ENCODE data around the gene GRID2.

Gene GRID2

GRCh38 chr4:92733231-92733630 lies 429.5 kb downstream of the GRID2 start:
- DNase-seq (ENCODE audit: low read depth) = no peak

- DNase-seq (ENCODE audit: low read depth) = no peak
Measured at GRCh38 chr4:92735025-92735665, 431.4 kb downstream of the GRID2 start.

GRCh38 chr4:92760433-92760832 lies 456.7 kb downstream of the GRID2 start:
- DNase-seq (ENCODE audit: low read depth) = no peak

GRCh38 chr4:92776080-92776479 lies 472.3 kb downstream of the GRID2 start:
- DNase-seq (ENCODE audit: low read depth) = no peak

- DNase-seq (ENCODE audit: low read depth) = no peak
Measured at GRCh38 chr4:92789741-92790140, 486.0 kb downstream of the GRID2 start.

GRCh38 chr4:92791871-92792440 lies 488.2 kb downstream of the GRID2 start:
- no peak for DNase-seq (ENCODE audit: low read depth)

GRCh38 chr4:92809381-92809780 lies 505.6 kb downstream of the GRID2 start:
- DNase-seq (ENCODE audit: low read depth) = no peak

- DNase-seq (ENCODE audit: low read depth) = no peak
Measured at GRCh38 chr4:92812652-92813051, 508.9 kb downstream of the GRID2 start.

GRCh38 chr4:92814677-92815076 lies 510.9 kb downstream of the GRID2 start:
- no peak for DNase-seq (ENCODE audit: low read depth)

- no peak for DNase-seq (ENCODE audit: low read depth)
Measured at GRCh38 chr4:92825256-92825655, 521.5 kb downstream of the GRID2 start.

GRCh38 chr4:92825791-92826190 lies 522.0 kb downstream of the GRID2 start:
- no peak for DNase-seq (ENCODE audit: low read depth)

- DNase-seq (ENCODE audit: low read depth) = no peak
Measured at GRCh38 chr4:92830771-92831170, 527.0 kb downstream of the GRID2 start.

GRCh38 chr4:92840880-92841279 lies 537.1 kb downstream of the GRID2 start:
- DNase-seq (ENCODE audit: low read depth) = no peak

GRCh38 chr4:92843784-92844183 lies 540.0 kb downstream of the GRID2 start:
- no peak for DNase-seq (ENCODE audit: low read depth)

- no peak for DNase-seq (ENCODE audit: low read depth)
Measured at GRCh38 chr4:92847026-92847425, 543.3 kb downstream of the GRID2 start.

- no peak for DNase-seq (ENCODE audit: low read depth)
Measured at GRCh38 chr4:92862509-92862908, 558.7 kb downstream of the GRID2 start.

GRCh38 chr4:92864096-92864495 lies 560.3 kb downstream of the GRID2 start:
- no peak for DNase-seq (ENCODE audit: low read depth)

GRCh38 chr4:92872604-92873003 lies 568.8 kb downstream of the GRID2 start:
- DNase-seq (ENCODE audit: low read depth) = no peak

GRCh38 chr4:92885632-92886031 lies 581.9 kb downstream of the GRID2 start:
- no peak for DNase-seq (ENCODE audit: low read depth)

GRCh38 chr4:92952426-92952825 lies 648.7 kb downstream of the GRID2 start:
- DNase-seq (ENCODE audit: low read depth) = peak; percentile 10

- DNase-seq (ENCODE audit: low read depth) = no peak
Measured at GRCh38 chr4:92952897-92953296, 649.1 kb downstream of the GRID2 start.

GRCh38 chr4:92953462-92953861 lies 649.7 kb downstream of the GRID2 start:
- no peak for DNase-seq (ENCODE audit: low read depth)

- no peak for DNase-seq (ENCODE audit: low read depth)
Measured at GRCh38 chr4:92961881-92962280, 658.1 kb downstream of the GRID2 start.

- peak; percentile 4 for DNase-seq (ENCODE audit: low read depth)
Measured at GRCh38 chr4:92962831-92963230, 659.1 kb downstream of the GRID2 start.

Data from iris pigment epithelial cell (primary cell).